HG03575 (cell line): ENCODE data around the gene CDK5RAP1.

ENCODE experiments used
- ATAC-seq: cut with Tn5 transposase; IDR thresholded peaks from one replicate; pipeline ENCODE4 v1.9.1; 2021; ENCODE audit not compliant: unreplicated experiment, insufficient number of reproducible peaks, low FRiP score; ENCODE audit errors: extremely low read depth

The CDK5RAP1 gene

GRCh38 chr20:33343521-33343920 lies 57.8 kb downstream of the CDK5RAP1 start:
- no peak for ATAC-seq

GRCh38 chr20:33339515-33340058 lies 61.7 kb downstream of the CDK5RAP1 start:
- no peak for ATAC-seq

GRCh38 chr20:33338467-33339258 lies 62.7 kb downstream of the CDK5RAP1 start:
- ATAC-seq: no peak

GRCh38 chr20:33337531-33338165 lies 63.7 kb downstream of the CDK5RAP1 start:
- ATAC-seq: no peak

- no peak for ATAC-seq
Observed at GRCh38 chr20:33337119-33337518, 64.2 kb downstream of the CDK5RAP1 start.

GRCh38 chr20:33336375-33336774 lies 64.9 kb downstream of the CDK5RAP1 start:
- no peak for ATAC-seq

- ATAC-seq: no peak
Observed at GRCh38 chr20:33334111-33334510, 67.2 kb downstream of the CDK5RAP1 start.

- ATAC-seq: no peak
Observed at GRCh38 chr20:33333616-33334015, 67.7 kb downstream of the CDK5RAP1 start.

- no peak for ATAC-seq
Observed at GRCh38 chr20:33332905-33333456, 68.3 kb downstream of the CDK5RAP1 start.

GRCh38 chr20:33328157-33329137 lies 72.9 kb downstream of the CDK5RAP1 start:
- ATAC-seq: no peak

GRCh38 chr20:33325350-33325749 lies 76.0 kb downstream of the CDK5RAP1 start:
- no peak for ATAC-seq

- no peak for ATAC-seq
Observed at GRCh38 chr20:33323236-33323635, 78.1 kb downstream of the CDK5RAP1 start.

- ATAC-seq: no peak
Observed at GRCh38 chr20:33322456-33322855, 78.9 kb downstream of the CDK5RAP1 start.

GRCh38 chr20:33320006-33320405 lies 81.3 kb downstream of the CDK5RAP1 start:
- no peak for ATAC-seq

GRCh38 chr20:33318096-33318429 lies 83.3 kb downstream of the CDK5RAP1 start:
- ATAC-seq: no peak

GRCh38 chr20:33317424-33318095 lies 83.8 kb downstream of the CDK5RAP1 start:
- no peak for ATAC-seq

GRCh38 chr20:33316958-33317357 lies 84.4 kb downstream of the CDK5RAP1 start:
- ATAC-seq: no peak

GRCh38 chr20:33316343-33316742 lies 85.0 kb downstream of the CDK5RAP1 start:
- ATAC-seq: no peak
